ENCODE results near the gene BRIP1. TPM values are rescaled to one million over a fixed set of nuclear protein-coding genes. Genes with fewer than 3 reads are reported as not detected.

BRIP1 gene
- total and polyA plus RNA-seq, 2 experiments from 2014 or later = 2.2 to 4.0 TPM

GRCh38 chr17:61648587-61648986 lies 214.7 kb downstream of the BRIP1 start:
- Histone ChIP-seq H4K20me1 (ENCODE audit: insufficient read depth) (no peaks in the 10 kb centered on the region), H3K9me3 (ENCODE audit: low read depth) (no peaks in the 10 kb centered on the region), H3K27ac (no peak overlapping the region), H3K27me3 (replicated peaks; ENCODE audit: insufficient read depth) (no peaks in the 10 kb centered on the region), H3K36me3 (ENCODE audit: low read depth) (no peaks in the 10 kb centered on the region), H3K4me3 (no peak overlapping the region), H3K79me2 (ENCODE audit: insufficient read depth) (no peaks in the 10 kb centered on the region), H3K4me1 (ENCODE audit: insufficient read depth) (peaks cover 18% of the 10 kb centered on the region), H3K4me2 (ENCODE audit: unreplicated experiment) (no peak overlapping the region), H2AFZ (no peak overlapping the region), H3F3A (ENCODE audit: insufficient read depth) (peaks cover 7% of the 10 kb centered on the region; the same call in 1 of the 2 replicates), H3K9ac (no peak overlapping the region), H3K9me2 (ENCODE audit: insufficient read depth) (no peaks in the 10 kb centered on the region)
- DNase-seq = no peak
- 0 to 5% methylated on average over 1 of the region's 1 CpG for WGBS, 2 experiments (ENCODE audit: low coverage in 1 of 2, low lambda C conversion rate in 2 of 2, missing lambda C conversion rate in 2 of 2)
- no peak for TF ChIP-seq EZH2 (IDR thresholded peaks at IDR 0.05; ENCODE audit: insufficient read depth, poor library complexity, severe bottlenecking)
- no peak for TF ChIP-seq EZH2phosphoT487 (IDR thresholded peaks at IDR 0.05; ENCODE audit: insufficient read depth, low read depth)
- in situ Hi-C loops (cut with MboI) = loop anchor here (25.0 kb wide), 1 partner anchor 464 kb away; no protein-coding TSS in a partner anchor

- WGBS, 2 experiments (ENCODE audit: low coverage in 1 of 2, low lambda C conversion rate in 2 of 2, missing lambda C conversion rate in 2 of 2) = 35 to 37% methylated on average over 2 of the region's 2 CpGs
- no peaks in the 10 kb centered on the region for H3K27me3 ChIP-seq (replicated peaks; ENCODE audit: insufficient read depth)
- DNase-seq = peak; percentile 59
- no peaks in the 10 kb centered on the region for H3K9me3 ChIP-seq (ENCODE audit: low read depth)
- no peak overlapping the region for H3K27ac ChIP-seq
- H3F3A ChIP-seq (ENCODE audit: insufficient read depth) = peaks cover 7% of the 10 kb centered on the region; the same call in 1 of the 2 replicates
- no peak overlapping the region for H3K9ac ChIP-seq
- H3K4me3 ChIP-seq = no peak overlapping the region
- H3K36me3 ChIP-seq (ENCODE audit: low read depth) = no peaks in the 10 kb centered on the region
- TF ChIP-seq EZH2 (IDR thresholded peaks at IDR 0.05; ENCODE audit: insufficient read depth, poor library complexity, severe bottlenecking) (no peak), EZH2phosphoT487 (IDR thresholded peaks at IDR 0.05; ENCODE audit: insufficient read depth, low read depth) (no peak)
- peak overlapping the region; percentile 10 for H3K4me2 ChIP-seq (ENCODE audit: unreplicated experiment)
- in situ Hi-C loops (cut with MboI) = loop anchor here (25.0 kb wide), 1 partner anchor 465 kb away; no protein-coding TSS in a partner anchor
- H3K79me2 ChIP-seq (ENCODE audit: insufficient read depth) = no peaks in the 10 kb centered on the region
- no peaks in the 10 kb centered on the region for H4K20me1 ChIP-seq (ENCODE audit: insufficient read depth)
- H3K4me1 ChIP-seq (ENCODE audit: insufficient read depth) = peaks cover 18% of the 10 kb centered on the region
- H2AFZ ChIP-seq = peak overlapping the region; percentile 37; the same call in 1 of the 2 replicates
- no peaks in the 10 kb centered on the region for H3K9me2 ChIP-seq (ENCODE audit: insufficient read depth)
Observed at GRCh38 chr17:61647047-61647446, 216.3 kb downstream of the BRIP1 start.

- no peaks in the 10 kb centered on the region for H4K20me1 ChIP-seq (ENCODE audit: insufficient read depth)
- no peaks in the 10 kb centered on the region for H3K9me2 ChIP-seq (ENCODE audit: insufficient read depth)
- H3K27ac ChIP-seq = no peak overlapping the region
- no peak for TF ChIP-seq EZH2phosphoT487 (IDR thresholded peaks at IDR 0.05; ENCODE audit: insufficient read depth, low read depth)
- TF ChIP-seq EZH2 (IDR thresholded peaks at IDR 0.05; ENCODE audit: insufficient read depth, poor library complexity, severe bottlenecking) = no peak
- no peak overlapping the region for H3K4me3 ChIP-seq
- H3K4me2 ChIP-seq (ENCODE audit: unreplicated experiment) = peak overlapping the region; percentile 10
- no peak overlapping the region for H3K9ac ChIP-seq
- DNase-seq = no peak
- no peaks in the 10 kb centered on the region for H3K27me3 ChIP-seq (replicated peaks; ENCODE audit: insufficient read depth)
- H3K79me2 ChIP-seq (ENCODE audit: insufficient read depth) = no peaks in the 10 kb centered on the region
- H3K9me3 ChIP-seq (ENCODE audit: low read depth) = no peaks in the 10 kb centered on the region
- in situ Hi-C loops (cut with MboI) = loop anchor here (25.0 kb wide), 1 partner anchor 466 kb away; no protein-coding TSS in a partner anchor
- no peaks in the 10 kb centered on the region for H3K36me3 ChIP-seq (ENCODE audit: low read depth)
- peaks cover 18% of the 10 kb centered on the region for H3K4me1 ChIP-seq (ENCODE audit: insufficient read depth)
- peak overlapping the region; percentile 37; the same call in 1 of the 2 replicates for H2AFZ ChIP-seq
- peaks cover 7% of the 10 kb centered on the region; the same call in 1 of the 2 replicates for H3F3A ChIP-seq (ENCODE audit: insufficient read depth)
Observed at GRCh38 chr17:61646482-61646881, 216.8 kb downstream of the BRIP1 start.

- no peaks in the 10 kb centered on the region for H3K27me3 ChIP-seq (replicated peaks; ENCODE audit: insufficient read depth)
Observed at GRCh38 chr17:61645920-61646319, 217.4 kb downstream of the BRIP1 start.

More at GRCh38 chr17:61645920-61646319, 217.4 kb downstream of the BRIP1 start:
- no peak overlapping the region for H3K27ac ChIP-seq
- no peak for DNase-seq
- H3K4me2 ChIP-seq (ENCODE audit: unreplicated experiment) = peak overlapping the region; percentile 10
- H3K9ac ChIP-seq = no peak overlapping the region
- peaks cover 18% of the 10 kb centered on the region for H3K4me1 ChIP-seq (ENCODE audit: insufficient read depth)
- in situ Hi-C loops (cut with MboI) = loop anchor here (25.0 kb wide), 1 partner anchor 466 kb away; no protein-coding TSS in a partner anchor
- no peaks in the 10 kb centered on the region for H3K36me3 ChIP-seq (ENCODE audit: low read depth)
- no peaks in the 10 kb centered on the region for H3K79me2 ChIP-seq (ENCODE audit: insufficient read depth)
- WGBS, 2 experiments (ENCODE audit: low coverage in 1 of 2, low lambda C conversion rate in 2 of 2, missing lambda C conversion rate in 2 of 2) = 70 to 71% methylated on average over 3 of the region's 3 CpGs
- no peaks in the 10 kb centered on the region for H3K9me2 ChIP-seq (ENCODE audit: insufficient read depth)
- no peaks in the 10 kb centered on the region for H3K9me3 ChIP-seq (ENCODE audit: low read depth)
- H2AFZ ChIP-seq = 0 out of 2 replicates have a peak overlapping the region, but pooled peaks have one; percentile 10
- no peaks in the 10 kb centered on the region for H4K20me1 ChIP-seq (ENCODE audit: insufficient read depth)
- no peak for TF ChIP-seq EZH2 (IDR thresholded peaks at IDR 0.05; ENCODE audit: insufficient read depth, poor library complexity, severe bottlenecking)
- TF ChIP-seq EZH2phosphoT487 (IDR thresholded peaks at IDR 0.05; ENCODE audit: insufficient read depth, low read depth) = no peak
- H3K4me3 ChIP-seq = no peak overlapping the region
- peaks cover 7% of the 10 kb centered on the region; the same call in 1 of the 2 replicates for H3F3A ChIP-seq (ENCODE audit: insufficient read depth)

Measured in GM23248 (cell line).